PC-3 (cell line): Measurements from ENCODE around the gene BOLA3. TPM values are rescaled to one million over a fixed set of nuclear protein-coding genes. Genes with fewer than 3 reads are reported as not detected.

Experiments used
- ATAC-seq: fragments of 200-7000 bp; cut with Tn5 transposase; 2 replicates; pipeline ENCODE4 v1.9.1; 2020; ENCODE audit warnings: mild to moderate bottlenecking, moderate library complexity
- BruUV-seq: library from RNA; stranded (reverse); fragments of 400-500 nt; replicated peaks from 2 replicates; lab custom pipeline; 2021; lab: Mats Ljungman, UMichigan
- CTCF ChIA-PET: fragments of 300-600 bp; sonication (Branson Sonifier 250); formaldehyde crosslinking; loops from one replicate; lab custom pipeline; 2022; ENCODE audit warnings: antibody characterized with exemption; lab: Charles Lee
- POLR2A ChIA-PET: fragments of 300-600 bp; sonication (Branson Sonifier 250); formaldehyde crosslinking; loops from one replicate; lab custom pipeline; 2022; ENCODE audit warnings: antibody characterized with exemption; ENCODE audit not compliant: unreplicated experiment; lab: Charles Lee
- DNase-seq: peaks from one replicate; pipeline ENCODE4 v3.0.0-alpha.2; 2015
- H2AFZ ChIP-seq: fragments of 300-600 bp; sonication (generic); 2 replicates; pipeline ENCODE4 v1.6.0; 2016; ENCODE audit warnings: antibody characterized with exemption, low read length
- H3F3A ChIP-seq: fragments of 300-600 bp; sonication (generic); one replicate; pipeline ENCODE4 v1.6.0; 2017; ENCODE audit warnings: antibody characterized with exemption, low read length, control low read depth, mild to moderate bottlenecking; ENCODE audit not compliant: unreplicated experiment
- H3K27ac ChIP-seq: fragments of 300-600 bp; sonication (generic); 2 replicates; pipeline ENCODE4 v1.5.1; 2016; ENCODE audit warnings: mild to moderate bottlenecking, low read length
- H3K27me3 ChIP-seq: fragments of 300-600 bp; sonication (generic); 2 replicates; pipeline ENCODE4 v1.6.1; 2016; ENCODE audit warnings: low read length, mixed read lengths
- H3K36me3 ChIP-seq: fragments of 300-600 bp; sonication (generic); 2 replicates; pipeline ENCODE4 v1.6.1; 2016; ENCODE audit warnings: low read depth, mixed run types, low read length, mixed read lengths
- H3K4me1 ChIP-seq: fragments of 300-600 bp; sonication (generic); 2 replicates; pipeline ENCODE4 v1.5.1; 2016; ENCODE audit warnings: low read length; ENCODE audit not compliant: insufficient read depth
- H3K4me2 ChIP-seq: fragments of 300-600 bp; sonication (generic); 2 replicates; pipeline ENCODE4 v1.6.0; 2016; ENCODE audit warnings: low read length
- H3K4me3 ChIP-seq: fragments of 300-600 bp; sonication (generic); 2 replicates; pipeline ENCODE4 v1.5.1; 2016; ENCODE audit warnings: mild to moderate bottlenecking, low read length, mixed read lengths
- H3K79me2 ChIP-seq: fragments of 300-600 bp; sonication (generic); 2 replicates; pipeline ENCODE4 v1.6.1; 2017; ENCODE audit warnings: low read length, mixed read lengths
- H3K9ac ChIP-seq: fragments of 300-600 bp; sonication (generic); 2 replicates; pipeline ENCODE4 v1.6.0; 2016; ENCODE audit warnings: mild to moderate bottlenecking, low read length
- H3K9me2 ChIP-seq: fragments of 300-600 bp; sonication (generic); replicated peaks from 2 replicates; pipeline ENCODE4 v1.6.1; 2016; ENCODE audit warnings: mixed run types, low read length, mixed read lengths
- H3K9me3 ChIP-seq: fragments of 300-600 bp; sonication (generic); 2 replicates; pipeline ENCODE4 v1.6.1; 2016; ENCODE audit warnings: low read length, mixed read lengths
- H4K20me1 ChIP-seq: fragments of 300-600 bp; sonication (generic); 2 replicates; pipeline ENCODE4 v1.6.1; 2016; ENCODE audit warnings: low read length, mixed read lengths
- EZH2 ChIP-seq: fragments of 300-600 bp; sonication (generic); IDR thresholded peaks from one replicate; pipeline ENCODE4 v1.6.1; 2017; ENCODE audit warnings: antibody characterized with exemption, mild to moderate bottlenecking, low read length; ENCODE audit not compliant: unreplicated experiment
- EZH2phosphoT487 ChIP-seq: fragments of 300-600 bp; sonication (generic); IDR thresholded peaks from 2 replicates; pipeline ENCODE4 v1.6.1; 2018; ENCODE audit warnings: mild to moderate bottlenecking, antibody characterized with exemption, low read length, borderline replicate concordance
- intact Hi-C: fragments of 100-400 bp; cut with micrococcal nuclease; formaldehyde crosslinking; loops from 2 replicates; pipeline ENCODE4 v1.9.0; 2023
- total RNA-seq: library from RNA; depleted of rRNA; stranded (reverse); fragments of >200 nt; gene quantifications from 2 replicates; pipeline ENCODE4 v1.2.3, GENCODE V29; 2014
- TF ChIP-seq, protein P1 (sequence below): fragments of 300-600 bp; sonication (generic); conservative IDR thresholded peaks from 2 replicates; pipeline ENCODE4 v1.5.1; 2017; ENCODE audit warnings: antibody characterized with exemption, low read depth, mild to moderate bottlenecking, low read length

BOLA3 gene
- total RNA-seq, 1 experiment from 2014 or later: 104 TPM

DNA sequence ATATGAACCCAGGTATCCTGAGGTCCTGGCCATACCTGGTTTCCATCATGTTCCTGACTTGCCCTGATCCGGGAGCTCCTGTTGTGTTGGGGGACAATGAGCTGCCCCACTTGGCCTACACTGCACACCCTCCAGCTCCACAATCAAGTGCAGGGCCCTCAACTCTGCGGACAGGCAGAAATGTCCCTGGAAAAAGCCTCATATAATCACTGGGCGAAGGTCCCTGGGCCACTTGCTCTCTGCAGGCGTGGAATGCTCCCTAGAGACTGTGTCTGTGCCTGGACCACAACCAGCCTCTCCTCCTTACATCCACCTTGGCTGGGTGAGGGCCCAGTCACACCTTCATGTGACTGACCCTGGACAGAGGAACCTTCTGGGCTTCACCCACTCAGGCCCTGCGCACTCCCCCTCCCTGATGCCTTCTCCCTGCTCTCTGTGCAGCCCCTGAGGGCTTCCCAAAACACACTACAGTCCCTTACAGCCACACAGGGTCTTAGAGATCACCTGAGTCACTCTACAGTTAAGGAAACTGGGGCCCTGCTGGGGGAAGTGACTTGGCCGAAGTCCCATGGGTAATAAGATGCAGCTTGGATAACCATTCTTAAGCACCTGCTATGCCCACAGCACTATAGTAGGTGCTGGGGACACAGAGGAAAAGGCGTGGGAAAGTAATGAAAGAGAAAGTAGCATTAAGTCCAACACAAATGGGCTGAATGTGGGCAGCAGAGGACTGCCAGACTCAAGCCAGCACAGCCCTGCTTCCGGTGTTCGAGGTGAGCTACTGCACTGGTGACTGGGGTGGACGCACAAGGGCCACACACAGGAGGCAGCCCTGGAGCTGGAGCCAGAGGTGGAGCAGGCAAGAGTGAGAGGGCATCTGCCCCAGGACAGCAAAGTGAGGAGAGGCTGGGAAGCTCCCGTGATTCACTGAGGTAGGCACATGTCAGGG lies 9.8 kb downstream of the BOLA3 start:
- Histone ChIP-seq H3K79me2 (no peaks in the 10 kb centered on the region), H3K9me2 (no peaks in the 10 kb centered on the region), H2AFZ (no peak overlapping the region), H3K4me1 (no peaks in the 10 kb centered on the region), H3K27ac (no peak overlapping the region), H4K20me1 (no peaks in the 10 kb centered on the region), H3F3A (no peaks in the 10 kb centered on the region), H3K9me3 (no peaks in the 10 kb centered on the region), H3K36me3 (peaks cover 11% of the 10 kb centered on the region; the same call in 1 of the 2 replicates), H3K4me3 (no peak overlapping the region), H3K4me2 (no peak overlapping the region), H3K27me3 (no peaks in the 10 kb centered on the region), H3K9ac (no peak overlapping the region)
- TF ChIP-seq, protein P1, sequence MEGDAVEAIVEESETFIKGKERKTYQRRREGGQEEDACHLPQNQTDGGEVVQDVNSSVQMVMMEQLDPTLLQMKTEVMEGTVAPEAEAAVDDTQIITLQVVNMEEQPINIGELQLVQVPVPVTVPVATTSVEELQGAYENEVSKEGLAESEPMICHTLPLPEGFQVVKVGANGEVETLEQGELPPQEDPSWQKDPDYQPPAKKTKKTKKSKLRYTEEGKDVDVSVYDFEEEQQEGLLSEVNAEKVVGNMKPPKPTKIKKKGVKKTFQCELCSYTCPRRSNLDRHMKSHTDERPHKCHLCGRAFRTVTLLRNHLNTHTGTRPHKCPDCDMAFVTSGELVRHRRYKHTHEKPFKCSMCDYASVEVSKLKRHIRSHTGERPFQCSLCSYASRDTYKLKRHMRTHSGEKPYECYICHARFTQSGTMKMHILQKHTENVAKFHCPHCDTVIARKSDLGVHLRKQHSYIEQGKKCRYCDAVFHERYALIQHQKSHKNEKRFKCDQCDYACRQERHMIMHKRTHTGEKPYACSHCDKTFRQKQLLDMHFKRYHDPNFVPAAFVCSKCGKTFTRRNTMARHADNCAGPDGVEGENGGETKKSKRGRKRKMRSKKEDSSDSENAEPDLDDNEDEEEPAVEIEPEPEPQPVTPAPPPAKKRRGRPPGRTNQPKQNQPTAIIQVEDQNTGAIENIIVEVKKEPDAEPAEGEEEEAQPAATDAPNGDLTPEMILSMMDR: no peak
- TF ChIP-seq EZH2phosphoT487 (no peak), EZH2 (no peak)
- CTCF ChIA-PET: no interaction called here
- BruUV-seq: no TSS peak
- intact Hi-C loops: no loop called here
- POLR2A ChIA-PET: no interaction called here
- ATAC-seq (no peak), DNase-seq (no peak)

DNA sequence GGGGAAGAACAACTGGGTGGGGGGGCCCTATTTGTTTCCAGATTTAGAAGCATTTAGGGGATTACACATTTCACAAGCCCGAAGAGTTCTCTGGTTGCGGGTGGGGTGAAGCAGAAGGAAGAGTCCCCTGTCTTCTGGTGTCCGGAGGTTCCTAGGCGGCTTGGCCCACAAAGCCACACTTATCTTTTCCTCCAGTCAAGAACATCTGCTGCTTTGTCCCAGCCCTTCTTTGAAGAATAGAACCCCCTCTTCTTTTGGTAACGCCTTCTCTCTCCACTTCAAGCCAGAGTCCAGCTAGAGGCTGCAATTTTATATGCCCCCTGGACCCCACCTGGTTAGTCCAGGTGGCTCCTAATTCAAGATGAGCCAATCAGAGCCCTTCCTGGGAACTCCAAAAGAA lies 15.8 kb downstream of the BOLA3 start:
- ChIA-PET CTCF (no interaction called here), POLR2A (no interaction called here)
- Histone ChIP-seq H3K4me1 (peaks cover 6% of the 10 kb centered on the region; the same call in 1 of the 2 replicates), H3K9ac (no peak overlapping the region), H3K27ac (no peak overlapping the region), H2AFZ (no peak overlapping the region), H3K4me2 (no peak overlapping the region), H3F3A (no peaks in the 10 kb centered on the region), H3K9me3 (no peaks in the 10 kb centered on the region), H3K27me3 (no peaks in the 10 kb centered on the region), H3K9me2 (no peaks in the 10 kb centered on the region), H3K4me3 (no peak overlapping the region), H3K36me3 (peaks cover 9% of the 10 kb centered on the region; the same call in 1 of the 2 replicates), H4K20me1 (no peaks in the 10 kb centered on the region), H3K79me2 (no peaks in the 10 kb centered on the region)
- TF ChIP-seq, protein P1: no peak
- TF ChIP-seq EZH2phosphoT487: no peak
- no peak for TF ChIP-seq EZH2
- no peak for DNase-seq
- ATAC-seq: no peak
- intact Hi-C loops: no loop called here
- no TSS peak for BruUV-seq
